CD14-positive monocyte (primary cell): ENCODE data around the gene DNAJB4. TPM values are rescaled to one million over a fixed set of nuclear protein-coding genes. Genes with fewer than 3 reads are reported as not detected.
A peak's percentile ranks its signal among the peaks of the same experiment; 100 is the strongest.

Experiments
- DNase-seq, 3 donors: peaks; one replicate each; pipeline ENCODE4 v3.0.0-alpha.2; 2011 to 2022
- H2AFZ ChIP-seq: 2 replicates; pipeline ENCODE4 v1.6.0; 2012; ENCODE audit warnings: mild to moderate bottlenecking, low read depth, low read length, inconsistent platforms; ENCODE audit not compliant: insufficient read depth, poor library complexity, severe bottlenecking
- H3K27ac ChIP-seq, 2 donors: 1 replicate in 1 of 2; 2 replicates in 1 of 2; pipeline ENCODE4 v1.5.1; 2012 to 2013; ENCODE audit warnings: low read length in 2 of 2, control low read depth in 1 of 2, inconsistent platforms in 1 of 2, low read depth in 1 of 2, mild to moderate bottlenecking in 1 of 2
- H3K27me3 ChIP-seq, 2 donors: one replicate each; pipeline versions ENCODE4 v1.6.0 to v1.6.1; 2011 to 2013; ENCODE audit warnings: low read length in 2 of 2; ENCODE audit not compliant: control insufficient read depth in 2 of 2, insufficient read depth in 2 of 2
- H3K36me3 ChIP-seq, 2 donors: replicated peaks in 1 of 2; 1 replicate in 1 of 2; 2 replicates in 1 of 2; pipeline versions ENCODE4 v1.5.1 to v1.6.1; 2012 to 2013; ENCODE audit warnings: low read length in 2 of 2, control low read depth in 1 of 2, inconsistent platforms in 1 of 2, mild to moderate bottlenecking in 1 of 2; ENCODE audit not compliant: insufficient read depth in 2 of 2, control insufficient read depth in 1 of 2
- H3K4me1 ChIP-seq, 2 donors: 1 replicate in 1 of 2; 2 replicates in 1 of 2; pipeline versions ENCODE4 v1.5.1 to v1.6.1; 2012 to 2013; ENCODE audit warnings: low read length in 2 of 2, control low read depth in 1 of 2, inconsistent platforms in 1 of 2, mild to moderate bottlenecking in 1 of 2, moderate library complexity in 1 of 2; ENCODE audit not compliant: insufficient read depth in 2 of 2, control insufficient read depth in 1 of 2
- H3K4me2 ChIP-seq: replicated peaks from 2 replicates; pipeline ENCODE3; 2012; ENCODE audit warnings: low read length, moderate library complexity, mild to moderate bottlenecking; ENCODE audit not compliant: poor library complexity, severe bottlenecking; ENCODE audit errors: extremely low read depth
- H3K4me3 ChIP-seq, 3 experiments: fragments of 200-600 bp in 1 of 3; sonication (generic) in 1 of 3; replicated peaks in 1 of 3; 1 replicate in 2 of 3; 2 replicates in 1 of 3; pipeline ENCODE4 v1.5.1; 2011 to 2013; ENCODE audit warnings: low read length in 3 of 3, mild to moderate bottlenecking in 3 of 3, control low read depth in 2 of 3, low read depth in 2 of 3, inconsistent platforms in 1 of 3, moderate library complexity in 1 of 3
- H3K79me2 ChIP-seq: 2 replicates; pipeline ENCODE4 v1.6.0; 2012; ENCODE audit warnings: mild to moderate bottlenecking, control low read depth, inconsistent platforms, low read length, moderate library complexity; ENCODE audit not compliant: insufficient read depth
- H3K9ac ChIP-seq: 2 replicates; pipeline ENCODE4 v1.6.0; 2017; ENCODE audit warnings: low read length, mild to moderate bottlenecking; ENCODE audit not compliant: insufficient read depth, poor library complexity, severe bottlenecking
- H3K9me3 ChIP-seq, 2 donors: replicated peaks in 1 of 2; 1 replicate in 1 of 2; 2 replicates in 1 of 2; pipeline versions ENCODE4 v1.5.1 to v1.6.1; 2012 to 2013; ENCODE audit warnings: low read length in 2 of 2, control low read depth in 1 of 2; ENCODE audit not compliant: control insufficient read depth in 1 of 2, insufficient read depth in 1 of 2
- H4K20me1 ChIP-seq: 2 replicates; pipeline ENCODE4 v1.6.0; 2012; ENCODE audit warnings: mild to moderate bottlenecking, low read length, control low read depth, moderate library complexity; ENCODE audit not compliant: insufficient read depth
- H3K27ac Mint-ChIP-seq, 7 donors: one replicate each; pipeline ENCODE4 v1.8.0; 2020; ENCODE audit warnings: mild to moderate bottlenecking in 7 of 7, mixed read lengths in 7 of 7, moderate library complexity in 6 of 7, inconsistent platforms in 2 of 7
- H3K27me3 Mint-ChIP-seq, 3 donors: one replicate each; pipeline ENCODE4 v1.8.0; 2021 to 2022; ENCODE audit warnings: low read depth in 3 of 3, mild to moderate bottlenecking in 3 of 3, mixed read lengths in 3 of 3, moderate library complexity in 3 of 3, inconsistent platforms in 1 of 3
- H3K36me3 Mint-ChIP-seq, 2 donors: one replicate each; pipeline ENCODE4 v1.8.0; 2020; ENCODE audit warnings: mixed read lengths in 2 of 2, inconsistent platforms in 1 of 2, mild to moderate bottlenecking in 1 of 2
- H3K4me1 Mint-ChIP-seq: one replicate; pipeline ENCODE4 v1.8.0; 2020; ENCODE audit warnings: mild to moderate bottlenecking, mixed read lengths
- H3K4me3 Mint-ChIP-seq, 2 donors: one replicate each; pipeline ENCODE4 v1.8.0; 2020; ENCODE audit warnings: mild to moderate bottlenecking in 2 of 2, mixed read lengths in 2 of 2, moderate library complexity in 1 of 2
- H3K9me3 Mint-ChIP-seq, 7 donors: one replicate each; pipeline ENCODE4 v1.8.0; 2020 to 2022; ENCODE audit warnings: mixed read lengths in 7 of 7, mild to moderate bottlenecking in 6 of 7, moderate library complexity in 6 of 7, inconsistent platforms in 2 of 7
- CTCF ChIP-seq: fragments of 200-600 bp; IDR thresholded peaks from one replicate; pipeline ENCODE4 v1.8.0; 2022; ENCODE audit warnings: antibody characterized with exemption, mild to moderate bottlenecking
- WGBS: methylation state at CpG from one replicate; pipeline ENCODE4 v1.1.5; 2013; ENCODE audit warnings: missing lambda C conversion rate; ENCODE audit not compliant: insufficient coverage; 5-methylcytosine and 5-hydroxymethylcytosine counted together
- intact Hi-C, 2 donors: fragments of 100-400 bp; cut with micrococcal nuclease; formaldehyde crosslinking; loops; one replicate each; pipeline versions ENCODE4 v1.15.0 to v1.15.1; 2023
- polyA plus RNA-seq, 3 donors: library from polyadenylated mRNA; depleted of rRNA in 1 of 3; unstranded in 2 of 3; stranded (reverse) in 1 of 3; fragments of 300-500 nt in 2 of 3; fragments of >200 nt in 1 of 3; fragmentation: Illumina TruSeq in 2 of 3; gene quantifications; 1 replicate in 2 of 3; 2 replicates in 1 of 3; pipeline ENCODE4 v1.2.3, GENCODE V29; 2012 to 2021

The DNAJB4 gene
- polyA plus RNA-seq, 3 donors, result 2.8 to 4.0 (median 3.6) TPM

- intact Hi-C loops, result no loop called here
- H3K4me3 ChIP-seq, result no peak overlapping the region
- H3K27me3 Mint-ChIP-seq, result peaks cover 37 to 56% (median 47%) of the 10 kb centered on the region in 3 donors
Observed at GRCh38 chr1:78047106-78047505, 42.4 kb downstream of the DNAJB4 start.

GRCh38 chr1:78047631-78048030 lies 42.9 kb downstream of the DNAJB4 start:
- Mint-ChIP-seq H3K4me1 (peaks cover 21% of the 10 kb centered on the region), H3K4me3 (peak overlapping the region in 1 of 2 donors; percentile 53), H3K36me3 (peaks cover 3% of the 10 kb centered on the region in 2 donors), H3K27me3 (peaks cover 36 to 56% (median 47%) of the 10 kb centered on the region in 3 donors), H3K9me3 (peaks cover 0 to 13% (median 3%) of the 10 kb centered on the region in 7 donors), H3K27ac (no peak overlapping the region)
- H3K79me2 ChIP-seq, result no peaks in the 10 kb centered on the region
- TF ChIP-seq CTCF, result no peak
- H3K4me3 ChIP-seq, result no peak overlapping the region
- intact Hi-C loops, result no loop called here
- peaks cover 44 to 47% of the 10 kb centered on the region in 2 donors for H3K27me3 ChIP-seq
- DNase-seq, result no peak
- H3K36me3 ChIP-seq, result no peaks in the 10 kb centered on the region
- H3K4me2 ChIP-seq, result no peak overlapping the region
- H3K9me3 ChIP-seq, result no peaks in the 10 kb centered on the region
- no peak overlapping the region for H3K27ac ChIP-seq
- H4K20me1 ChIP-seq, result no peaks in the 10 kb centered on the region
- WGBS, result no CpG with 5 or more reads among the region's 3 CpGs
- H3K4me1 ChIP-seq, result peaks cover 9 to 16% of the 10 kb centered on the region in 2 donors
- no peak overlapping the region for H2AFZ ChIP-seq
- no peak overlapping the region for H3K9ac ChIP-seq

More at GRCh38 chr1:78047106-78047505, 42.4 kb downstream of the DNAJB4 start:
- Histone ChIP-seq H3K27me3 (peaks cover 44 to 47% of the 10 kb centered on the region in 2 donors), H3K9ac (no peak overlapping the region), H3K4me2 (no peak overlapping the region), H2AFZ (no peak overlapping the region), H3K79me2 (no peaks in the 10 kb centered on the region), H3K9me3 (no peaks in the 10 kb centered on the region), H3K27ac (no peak overlapping the region), H4K20me1 (no peaks in the 10 kb centered on the region), H3K36me3 (no peaks in the 10 kb centered on the region), H3K4me1 (peaks cover 9 to 16% of the 10 kb centered on the region in 2 donors)
- Mint-ChIP-seq H3K27ac (no peak overlapping the region), H3K4me1 (peaks cover 20% of the 10 kb centered on the region), H3K36me3 (peaks cover 3% of the 10 kb centered on the region in 2 donors), H3K4me3 (peak overlapping the region; percentile 82 to 96), H3K9me3 (peaks cover 0 to 13% (median 3%) of the 10 kb centered on the region in 7 donors)
- WGBS, result 40% methylated on average over 1 of the region's 5 CpGs
- TF ChIP-seq CTCF, result no peak
- no peak for DNase-seq
